Fibroblast of lung (primary cell): ENCODE results near the gene CAMK1D. TPM values are rescaled to one million over a fixed set of nuclear protein-coding genes. Genes with fewer than 3 reads are reported as not detected.
A peak's percentile ranks its signal among the peaks of the same experiment; 100 is the strongest.

Experiments
- DNase-seq, 2 donors: peaks; one replicate each; pipeline versions ENCODE4 v3.0.0 to v3.0.0-alpha.2; 2010; ENCODE audit warnings: low read depth in 2 of 2
- H2AFZ ChIP-seq: 2 replicates; pipeline ENCODE4 v1.5.1; 2012; ENCODE audit warnings: low read length, control low read depth, inconsistent platforms
- H3K27ac ChIP-seq: 2 replicates; pipeline ENCODE4 v1.5.1; 2011; ENCODE audit warnings: low read length, control low read depth; ENCODE audit not compliant: insufficient read depth
- H3K27me3 ChIP-seq: 2 replicates; pipeline ENCODE4 v1.5.1; 2011; ENCODE audit warnings: mild to moderate bottlenecking, low read length; ENCODE audit not compliant: control insufficient read depth, insufficient read depth
- H3K36me3 ChIP-seq: 2 replicates; pipeline ENCODE4 v1.5.1; 2011; ENCODE audit warnings: low read length; ENCODE audit not compliant: control insufficient read depth, insufficient read depth
- H3K4me1 ChIP-seq: 2 replicates; pipeline ENCODE4 v1.5.1; 2011; ENCODE audit warnings: low read length; ENCODE audit not compliant: control insufficient read depth, insufficient read depth; ENCODE audit errors: extremely low read depth
- H3K4me2 ChIP-seq: 2 replicates; pipeline ENCODE4 v1.5.1; 2011; ENCODE audit warnings: low read length, control low read depth; ENCODE audit not compliant: insufficient read depth; ENCODE audit errors: extremely low read depth
- H3K4me3 ChIP-seq, 4 experiments: fragments of 200-600 bp in 1 of 4; sonication (generic) in 1 of 4; replicated peaks in 1 of 4; 2 replicates each; pipeline ENCODE4 v1.5.1; 2011 to 2016; ENCODE audit warnings: low read length in 4 of 4, low read depth in 3 of 4, mild to moderate bottlenecking in 3 of 4, control low read depth in 2 of 4, inconsistent platforms in 1 of 4, mixed read lengths in 1 of 4; ENCODE audit not compliant: insufficient read depth in 1 of 4; ENCODE audit errors: control extremely low read depth in 1 of 4
- H3K79me2 ChIP-seq: 2 replicates; pipeline ENCODE4 v1.5.1; 2012; ENCODE audit warnings: mild to moderate bottlenecking, low read length, inconsistent platforms; ENCODE audit not compliant: control insufficient read depth, insufficient read depth
- H3K9ac ChIP-seq: 2 replicates; pipeline ENCODE4 v1.5.1; 2011; ENCODE audit warnings: mild to moderate bottlenecking, low read length, control low read depth; ENCODE audit not compliant: insufficient read depth
- H3K9me3 ChIP-seq: 2 replicates; pipeline ENCODE4 v1.5.1; 2012; ENCODE audit warnings: low read depth, low read length; ENCODE audit not compliant: control insufficient read depth, insufficient read depth
- H4K20me1 ChIP-seq: 2 replicates; pipeline ENCODE4 v1.5.1; 2011; ENCODE audit warnings: low read length; ENCODE audit not compliant: control insufficient read depth, insufficient read depth; ENCODE audit errors: extremely low read depth
- CTCF ChIP-seq, 2 donors: IDR thresholded peaks in 1 of 2; conservative IDR thresholded peaks in 1 of 2; 1 replicate in 1 of 2; 2 replicates in 1 of 2; pipeline ENCODE4 v1.5.1; 2011 to 2012; ENCODE audit warnings: low read length in 2 of 2, control low read depth in 1 of 2, inconsistent platforms in 1 of 2, low read depth in 1 of 2, mild to moderate bottlenecking in 1 of 2
- EZH2 ChIP-seq: IDR thresholded peaks from 2 replicates; pipeline ENCODE4 v1.5.1; 2012; ENCODE audit warnings: low read length, control low read depth, mild to moderate bottlenecking; ENCODE audit errors: missing control alignments
- polyA plus RNA-seq, 2 donors: library from polyadenylated mRNA; depleted of rRNA in 1 of 2; stranded (reverse) in 1 of 2; unstranded in 1 of 2; fragments of >200 nt; gene quantifications; 2 replicates each; pipeline ENCODE4 v1.2.1, GENCODE V29; 2011 to 2012; ENCODE audit warnings: missing spikeins in 1 of 2
- total RNA-seq: library from RNA; depleted of rRNA; stranded (reverse); fragments of >200 nt; gene quantifications from 2 replicates; pipeline ENCODE4 v1.2.1, GENCODE V29; 2014

CAMK1D gene
- total and polyA plus RNA-seq, 2 donors (not counting 1 experiment from before 2014, with no cell fraction given): 2.3 TPM

- Histone ChIP-seq H3K79me2 (no peaks in the 10 kb centered on the region), H4K20me1 (no peaks in the 10 kb centered on the region), H3K27me3 (no peaks in the 10 kb centered on the region), H3K9me3 (no peaks in the 10 kb centered on the region), H3K36me3 (no peaks in the 10 kb centered on the region), H3K27ac (no peak overlapping the region), H3K9ac (no peak overlapping the region), H3K4me3 (no peak overlapping the region), H3K4me1 (peaks cover 2% of the 10 kb centered on the region), H3K4me2 (no peak overlapping the region), H2AFZ (no peak overlapping the region)
- peak in 1 of 2 donors; percentile 42 for DNase-seq
- TF ChIP-seq CTCF (conservative IDR thresholded peaks at IDR 0.05 in 1 of 2, IDR thresholded peaks at IDR 0.05 in 1 of 2; ENCODE audit: low read depth in 1 of 2, low read length in 2 of 2) (no peak), EZH2 (no peak)
These were observed 67.2 kb downstream of the CAMK1D start for GRCh38 chr10:12416344-12417050.

GRCh38 chr10:12417331-12417730 is 68.0 kb downstream of the CAMK1D start:
- DNase-seq: peak in 1 of 2 donors; percentile 10
- Histone ChIP-seq H3K36me3 (no peaks in the 10 kb centered on the region), H3K27ac (no peak overlapping the region), H3K79me2 (no peaks in the 10 kb centered on the region), H3K4me3 (no peak overlapping the region), H3K4me2 (no peak overlapping the region), H3K9ac (no peak overlapping the region), H2AFZ (no peak overlapping the region), H4K20me1 (no peaks in the 10 kb centered on the region), H3K9me3 (no peaks in the 10 kb centered on the region), H3K27me3 (no peaks in the 10 kb centered on the region), H3K4me1 (peaks cover 2% of the 10 kb centered on the region)
- no peak for TF ChIP-seq CTCF (conservative IDR thresholded peaks at IDR 0.05 in 1 of 2, IDR thresholded peaks at IDR 0.05 in 1 of 2; ENCODE audit: low read depth in 1 of 2, low read length in 2 of 2)
- no peak for TF ChIP-seq EZH2

- Histone ChIP-seq H3K4me3 (no peak overlapping the region), H3K36me3 (no peaks in the 10 kb centered on the region), H2AFZ (no peak overlapping the region), H3K27ac (no peak overlapping the region), H3K4me2 (no peak overlapping the region), H3K9me3 (no peaks in the 10 kb centered on the region), H4K20me1 (no peaks in the 10 kb centered on the region), H3K27me3 (no peaks in the 10 kb centered on the region), H3K79me2 (no peaks in the 10 kb centered on the region), H3K4me1 (peaks cover 2% of the 10 kb centered on the region), H3K9ac (no peak overlapping the region)
- no peak for TF ChIP-seq CTCF (conservative IDR thresholded peaks at IDR 0.05 in 1 of 2, IDR thresholded peaks at IDR 0.05 in 1 of 2; ENCODE audit: low read depth in 1 of 2, low read length in 2 of 2)
- peak; percentile 68 to 74 for DNase-seq
These were observed 68.7 kb downstream of the CAMK1D start for GRCh38 chr10:12418000-12418399.
